GM12873 (cell line): ENCODE results near the gene FLNC.

Experiments used
- CTCF ChIP-seq: IDR thresholded peaks from 2 replicates; pipeline ENCODE4 v1.5.1; 2012; ENCODE audit warnings: low read depth, mild to moderate bottlenecking, moderate library complexity, low read length, control low read depth; ENCODE audit not compliant: insufficient read depth; ENCODE audit errors: missing control alignments

The FLNC gene

GRCh38 chr7:128868624-128869137 lies 38.5 kb downstream of the FLNC start:
- TF ChIP-seq CTCF, result no peak

GRCh38 chr7:128869138-128869943 lies 39.1 kb downstream of the FLNC start:
- peak; percentile 17 for TF ChIP-seq CTCF

- TF ChIP-seq CTCF, result peak; percentile 8
These were observed 39.7 kb downstream of the FLNC start for GRCh38 chr7:128869944-128870285.

- no peak for TF ChIP-seq CTCF
These were observed 40.8 kb downstream of the FLNC start for GRCh38 chr7:128871050-128871449.

GRCh38 chr7:128872394-128872824 lies 42.2 kb downstream of the FLNC start:
- peak; percentile 25 for TF ChIP-seq CTCF

GRCh38 chr7:128873234-128873633 lies 43.0 kb downstream of the FLNC start:
- TF ChIP-seq CTCF, result no peak

GRCh38 chr7:128874140-128875031 lies 44.2 kb downstream of the FLNC start:
- TF ChIP-seq CTCF, result no peak
